Peyer's patch (tissue), 4 donors: ENCODE measurements around the gene LRRC15.

Experiments used
- POLR2A ChIP-seq, 2 donors: fragments of 450-650 bp; IDR thresholded peaks; one replicate each; pipeline ENCODE4 v1.5.1; 2017; ENCODE audit warnings: antibody characterized with exemption in 2 of 2, mild to moderate bottlenecking in 2 of 2, moderate library complexity in 2 of 2
- TF ChIP-seq, protein P1 (sequence below), 6 experiments: fragments of 450-650 bp in 4 of 6; fragments of 200-600 bp in 2 of 6; sonication (generic) in 1 of 6; IDR thresholded peaks; one replicate each; pipeline ENCODE4 v1.5.1; 2017 to 2019; ENCODE audit warnings: antibody characterized with exemption in 6 of 6, mild to moderate bottlenecking in 3 of 6, moderate library complexity in 1 of 6

DNA sequence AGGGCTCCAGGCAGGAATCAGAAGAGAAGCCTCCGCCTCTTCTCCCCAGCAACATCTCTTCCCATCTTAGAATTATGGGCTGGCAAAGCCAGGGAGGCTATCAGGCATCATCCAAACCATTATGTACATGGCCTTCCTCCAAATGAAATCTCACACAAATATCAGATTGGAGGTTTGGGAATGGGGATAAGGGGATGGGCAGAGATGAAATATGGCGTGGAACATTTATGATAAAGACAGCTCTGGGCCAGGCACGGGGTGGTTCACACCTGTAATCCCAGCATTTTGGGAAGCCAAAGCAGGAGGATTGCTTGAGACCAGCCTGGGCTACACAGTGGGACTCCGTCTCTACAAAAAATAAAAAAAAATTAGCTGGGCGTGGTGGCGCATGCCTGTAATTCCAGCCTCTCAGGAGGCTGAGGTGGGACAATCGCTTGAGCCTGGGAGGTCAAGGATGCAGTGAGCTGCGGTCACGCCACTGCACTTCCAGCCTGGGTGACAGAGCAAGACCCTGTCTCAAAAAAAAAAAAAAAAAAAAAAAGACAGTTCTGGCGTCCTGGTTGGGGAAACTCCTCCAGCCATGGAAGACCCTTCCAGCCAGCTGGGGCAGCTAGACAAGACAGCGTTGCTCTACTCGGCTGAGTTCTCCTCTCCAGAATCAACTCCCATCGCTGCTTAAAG is 55.0 kb downstream of the LRRC15 start:
- TF ChIP-seq, protein P1, sequence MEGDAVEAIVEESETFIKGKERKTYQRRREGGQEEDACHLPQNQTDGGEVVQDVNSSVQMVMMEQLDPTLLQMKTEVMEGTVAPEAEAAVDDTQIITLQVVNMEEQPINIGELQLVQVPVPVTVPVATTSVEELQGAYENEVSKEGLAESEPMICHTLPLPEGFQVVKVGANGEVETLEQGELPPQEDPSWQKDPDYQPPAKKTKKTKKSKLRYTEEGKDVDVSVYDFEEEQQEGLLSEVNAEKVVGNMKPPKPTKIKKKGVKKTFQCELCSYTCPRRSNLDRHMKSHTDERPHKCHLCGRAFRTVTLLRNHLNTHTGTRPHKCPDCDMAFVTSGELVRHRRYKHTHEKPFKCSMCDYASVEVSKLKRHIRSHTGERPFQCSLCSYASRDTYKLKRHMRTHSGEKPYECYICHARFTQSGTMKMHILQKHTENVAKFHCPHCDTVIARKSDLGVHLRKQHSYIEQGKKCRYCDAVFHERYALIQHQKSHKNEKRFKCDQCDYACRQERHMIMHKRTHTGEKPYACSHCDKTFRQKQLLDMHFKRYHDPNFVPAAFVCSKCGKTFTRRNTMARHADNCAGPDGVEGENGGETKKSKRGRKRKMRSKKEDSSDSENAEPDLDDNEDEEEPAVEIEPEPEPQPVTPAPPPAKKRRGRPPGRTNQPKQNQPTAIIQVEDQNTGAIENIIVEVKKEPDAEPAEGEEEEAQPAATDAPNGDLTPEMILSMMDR (IDR thresholded peaks at IDR 0.05), result no peak
- TF ChIP-seq POLR2A (IDR thresholded peaks at IDR 0.05), result no peak
